H1 (cell line): ENCODE results near the gene IL27RA. TPM values are rescaled to one million over a fixed set of nuclear protein-coding genes. Genes with fewer than 3 reads are reported as not detected.

Source experiments
- CTCF ChIA-PET: fragments of 300-600 bp; sonication (Branson Sonifier 250); formaldehyde crosslinking; loops from one replicate; lab custom pipeline; 2021; ENCODE audit not compliant: partially characterized antibody; lab: Charles Lee
- POLR2A ChIA-PET: fragments of 300-600 bp; sonication (Branson Sonifier 250); formaldehyde crosslinking; loops from one replicate; lab custom pipeline; 2021; ENCODE audit warnings: inconsistent platforms; ENCODE audit not compliant: partially characterized antibody; lab: Charles Lee
- DNase-seq, 2 experiments: peaks; one replicate each; pipeline versions ENCODE4 v3.0.0 to v3.0.0-alpha.2; 2010 to 2022; ENCODE audit warnings: low spot score in 2 of 2, low read depth in 1 of 2, mixed read lengths in 1 of 2
- FAIRE-seq: peaks from 2 replicates; lab custom pipeline; 2011; peaks lifted over from hg19 to GRCh38; lab: Jason Lieb, UNC
- H2AFZ ChIP-seq: 2 replicates; pipeline ENCODE4 v1.8.1; 2012; ENCODE audit warnings: low read length, inconsistent platforms
- H2AK5ac ChIP-seq: 2 replicates; pipeline ENCODE4 v1.6.1; 2013; ENCODE audit warnings: low read depth, low read length
- H2BK120ac ChIP-seq: replicated peaks from 2 replicates; pipeline ENCODE3; 2013; ENCODE audit warnings: low read depth, low read length, inconsistent platforms
- H2BK12ac ChIP-seq: 2 replicates; pipeline ENCODE4 v1.6.1; 2013; ENCODE audit warnings: low read depth, low read length
- H2BK15ac ChIP-seq: 2 replicates; pipeline ENCODE4 v1.6.1; 2013; ENCODE audit warnings: low read length
- H2BK20ac ChIP-seq: 2 replicates; pipeline ENCODE4 v1.6.1; 2013; ENCODE audit warnings: low read length
- H2BK5ac ChIP-seq: 2 replicates; pipeline ENCODE4 v1.6.1; 2013; ENCODE audit warnings: low read depth, low read length
- H3K14ac ChIP-seq: 2 replicates; pipeline ENCODE4 v1.6.1; 2013; ENCODE audit warnings: inconsistent platforms; ENCODE audit not compliant: insufficient read length
- H3K18ac ChIP-seq: 2 replicates; pipeline ENCODE4 v1.6.1; 2013; ENCODE audit warnings: low read length; ENCODE audit errors: extremely low read depth
- H3K23ac ChIP-seq: 2 replicates; pipeline ENCODE4 v1.6.1; 2013; ENCODE audit warnings: inconsistent platforms; ENCODE audit not compliant: insufficient read length
- H3K23me2 ChIP-seq: 2 replicates; pipeline ENCODE4 v1.6.1; 2013; ENCODE audit warnings: low read depth, low read length
- H3K27ac ChIP-seq: 2 replicates; pipeline ENCODE4 v1.6.1; 2011; ENCODE audit warnings: low read depth, low read length, inconsistent platforms
- H3K27me3 ChIP-seq, 4 experiments: replicated peaks in 1 of 4; 1 replicate in 1 of 4; 2 replicates in 3 of 4; pipeline versions ENCODE4 v1.6.1 to v1.8.1; 2011 to 2013; ENCODE audit warnings: low read length in 3 of 4, mild to moderate bottlenecking in 3 of 4, inconsistent platforms in 2 of 4, mixed read lengths in 2 of 4, moderate library complexity in 1 of 4; ENCODE audit not compliant: control insufficient read depth in 3 of 4, insufficient read depth in 3 of 4; ENCODE audit errors: extremely low read depth in 1 of 4
- H3K36me3 ChIP-seq, 4 experiments: 2 replicates each; pipeline versions ENCODE4 v1.6.1 to v1.8.1; 2011 to 2013; ENCODE audit warnings: mild to moderate bottlenecking in 4 of 4, low read length in 3 of 4, moderate library complexity in 2 of 4, control low read depth in 1 of 4, inconsistent platforms in 1 of 4; ENCODE audit not compliant: insufficient read depth in 4 of 4, control insufficient read depth in 2 of 4
- H3K4ac ChIP-seq: replicated peaks from 2 replicates; pipeline ENCODE3; 2013; ENCODE audit warnings: low read length, low read depth, mixed read lengths, inconsistent platforms; ENCODE audit not compliant: insufficient read length
- H3K4me1 ChIP-seq, 4 experiments: replicated peaks in 1 of 4; 1 replicate in 1 of 4; 2 replicates in 3 of 4; pipeline versions ENCODE4 v1.6.1 to v1.8.1; 2011 to 2013; ENCODE audit warnings: low read length in 3 of 4, inconsistent platforms in 2 of 4, mixed read lengths in 1 of 4; ENCODE audit not compliant: insufficient read depth in 4 of 4, control insufficient read depth in 3 of 4
- H3K4me2 ChIP-seq, 2 experiments: 2 replicates each; pipeline versions ENCODE4 v1.6.1 to v1.8.1; 2011 to 2013; ENCODE audit warnings: low read depth in 2 of 2, low read length in 2 of 2, control low read depth in 1 of 2, inconsistent platforms in 1 of 2, mild to moderate bottlenecking in 1 of 2; ENCODE audit not compliant: insufficient read depth in 1 of 2
- H3K4me3 ChIP-seq, 4 experiments: fragments of 200-600, 300-600 bp in 1 of 4; sonication (generic), shearing (Covaris generic), sonication (Bioruptor Twin) in 1 of 4; 2 replicates each; pipeline versions ENCODE4 v1.5.1 to v1.8.1; 2011 to 2016; ENCODE audit warnings: low read length in 4 of 4, low read depth in 3 of 4, control low read depth in 2 of 4, inconsistent platforms in 2 of 4, mild to moderate bottlenecking in 2 of 4, mixed read lengths in 1 of 4, moderate library complexity in 1 of 4; ENCODE audit not compliant: insufficient read depth in 2 of 4; ENCODE audit errors: extremely low read depth in 1 of 4
- H3K56ac ChIP-seq: replicated peaks from 2 replicates; pipeline ENCODE3; 2013; ENCODE audit warnings: low read depth, mild to moderate bottlenecking, mixed read lengths, low read length, inconsistent platforms; ENCODE audit not compliant: insufficient read length
- H3K79me1 ChIP-seq: 2 replicates; pipeline ENCODE4 v1.6.1; 2013; ENCODE audit warnings: low read depth, low read length, control low read depth
- H3K79me2 ChIP-seq, 2 experiments: 2 replicates each; pipeline versions ENCODE4 v1.6.1 to v1.8.1; 2012 to 2013; ENCODE audit warnings: low read length in 2 of 2, mild to moderate bottlenecking in 2 of 2, inconsistent platforms in 1 of 2; ENCODE audit not compliant: insufficient read depth in 2 of 2, control insufficient read depth in 1 of 2
- H3K9ac ChIP-seq, 4 experiments: replicated peaks in 1 of 4; 1 replicate in 1 of 4; 2 replicates in 3 of 4; pipeline versions ENCODE4 v1.6.1 to v1.8.1; 2011 to 2013; ENCODE audit warnings: low read depth in 3 of 4, low read length in 3 of 4, control low read depth in 2 of 4, mild to moderate bottlenecking in 2 of 4, moderate library complexity in 2 of 4, inconsistent platforms in 1 of 4; ENCODE audit errors: extremely low read depth in 1 of 4
- H3K9me3 ChIP-seq, 2 experiments: 2 replicates each; pipeline versions ENCODE4 v1.6.1 to v1.8.1; 2012 to 2013; ENCODE audit warnings: mild to moderate bottlenecking in 2 of 2, moderate library complexity in 2 of 2, control low read depth in 1 of 2, inconsistent platforms in 1 of 2, low read depth in 1 of 2, low read length in 1 of 2, mixed read lengths in 1 of 2; ENCODE audit not compliant: insufficient read depth in 2 of 2
- H4K20me1 ChIP-seq, 2 experiments: replicated peaks in 1 of 2; 2 replicates each; pipeline versions ENCODE3 to v1.8.1; 2011 to 2013; ENCODE audit warnings: inconsistent platforms in 2 of 2, low read length in 2 of 2, mild to moderate bottlenecking in 1 of 2; ENCODE audit not compliant: insufficient read depth in 2 of 2, control insufficient read depth in 1 of 2
- H4K5ac ChIP-seq: 2 replicates; pipeline ENCODE4 v1.6.1; 2013; ENCODE audit warnings: low read length, low read depth, mixed read lengths, inconsistent platforms; ENCODE audit not compliant: insufficient read length
- H4K8ac ChIP-seq: 2 replicates; pipeline ENCODE4 v1.8.0; 2013; ENCODE audit warnings: mild to moderate bottlenecking, moderate library complexity, low read length, inconsistent platforms; ENCODE audit not compliant: insufficient read depth; ENCODE audit errors: extremely low read depth
- H4K91ac ChIP-seq: replicated peaks from 2 replicates; pipeline ENCODE3; 2013; ENCODE audit warnings: low read length, mixed read lengths, inconsistent platforms; ENCODE audit not compliant: insufficient read length
- ASH2L ChIP-seq: fragments of 200-600, 300-600 bp; sonication (generic); IDR thresholded peaks from one replicate; pipeline ENCODE4 v1.7.1; 2017; ENCODE audit warnings: low read length
- CBX8 ChIP-seq: fragments of 300-800, 300-1000 bp; sonication (generic); IDR thresholded peaks from 2 replicates; pipeline ENCODE4 v1.7.1; 2016; ENCODE audit warnings: low read depth, low read length, borderline replicate concordance
- CEBPB ChIP-seq: IDR thresholded peaks from 2 replicates; pipeline ENCODE4 v1.6.1; 2012; ENCODE audit warnings: low read depth, low read length
- SIX5 ChIP-seq: IDR thresholded peaks from 2 replicates; pipeline ENCODE4 v1.6.1; 2011; ENCODE audit warnings: mild to moderate bottlenecking, low read depth, low read length
- SP1 ChIP-seq: IDR thresholded peaks from 2 replicates; pipeline ENCODE4 v1.6.1; 2011; ENCODE audit warnings: low read depth, low read length
- TBP ChIP-seq: IDR thresholded peaks from 2 replicates; pipeline ENCODE4 v1.6.1; 2011; ENCODE audit warnings: low read depth, low read length, improper control_type of control experiment
- WGBS, 2 experiments: shearing (Covaris generic) in 1 of 2; methylation state at CpG; one replicate each; pipeline versions ENCODE4 v1.1.6 to v1.1.7; 2013 to 2015; ENCODE audit warnings: low lambda C conversion rate in 2 of 2, mixed read lengths in 2 of 2, inconsistent platforms in 1 of 2, low coverage in 1 of 2, missing lambda C conversion rate in 1 of 2; ENCODE audit not compliant: insufficient replicate concordance in 2 of 2, insufficient coverage in 1 of 2, insufficient read length in 1 of 2; ENCODE audit errors: extremely low coverage in 1 of 2, missing lambda C conversion rate in 1 of 2; 5-methylcytosine and 5-hydroxymethylcytosine counted together
- polyA plus RNA-seq, 7 experiments: library from polyadenylated mRNA; depleted of rRNA in 3 of 7; stranded (reverse) in 5 of 7; unstranded in 2 of 7; fragments of >200 nt in 5 of 7; fragments of 200-250 nt in 2 of 7; gene quantifications; 1 replicate in 5 of 7; 2 replicates in 1 of 7; 4 replicates in 1 of 7; pipeline versions ENCODE4 v1.2.1 to v1.2.3, GENCODE V29; 2011 to 2013; ENCODE audit warnings: missing spikeins in 2 of 7, mixed read lengths in 2 of 7
- total RNA-seq: library from RNA; stranded (reverse); fragmentation: NEBNext Ultra II Directional; extraction: Animal tissue kit (Norgen Biotek cat#: 25700); gene quantifications from 2 replicates; pipeline ENCODE4 v1.2.1, GENCODE V29; 2021

The IL27RA gene
- total and polyA plus RNA-seq, 2 of the 8 experiments (the other 6 are each of a cell fraction or from before 2014, with no cell fraction given): 9.9 to 14.7 TPM

- Histone ChIP-seq H4K5ac (peak within 1 kb of the TSS; percentile 22), H3K4me2 (peak within 1 kb of the TSS; percentile 74 to 80), H3K18ac (no peak within 1 kb of the TSS; the same call in 1 of the 2 replicates), H3K4me3 (peak within 1 kb of the TSS; percentile 56 to 83 (median 71)), H2AFZ (no peak within 1 kb of the TSS), H2AK5ac (no peak within 1 kb of the TSS), H4K91ac (no peak within 1 kb of the TSS), H3K27ac (no peak within 1 kb of the TSS), H3K23ac (no peak within 1 kb of the TSS), H2BK15ac (no peak within 1 kb of the TSS), H2BK20ac (no peak within 1 kb of the TSS), H3K79me2 (no peaks in the 10 kb centered on the region), H3K27me3 (peaks cover 0 to 6% (median 2%) of the 10 kb centered on the region in 4 experiments; a peak in 4 of 7 replicates), H2BK12ac (no peak within 1 kb of the TSS), H3K9ac (peak within 1 kb of the TSS; percentile 13 to 73 (median 26); a peak in 4 of 7 replicates), H3K4me1 (peaks cover 3 to 5% (median 4%) of the 10 kb centered on the region in 4 experiments), H4K8ac (peak within 1 kb of the TSS; percentile 57; the same call in 1 of the 2 replicates), H2BK5ac (no peak within 1 kb of the TSS), H4K20me1 (peaks cover 4 to 6% of the 10 kb centered on the region in 2 experiments), H3K23me2 (peaks cover 11% of the 10 kb centered on the region), H2BK120ac (no peak within 1 kb of the TSS), H3K79me1 (no peaks in the 10 kb centered on the region), H3K9me3 (peaks cover 8% of the 10 kb centered on the region in 2 experiments; a peak in 3 of 4 replicates), H3K4ac (no peak within 1 kb of the TSS), H3K36me3 (peaks cover 0 to 13% (median 4%) of the 10 kb centered on the region in 4 experiments; a peak in 3 of 8 replicates), H3K56ac (peak within 1 kb of the TSS; percentile 30), H3K14ac (no peak within 1 kb of the TSS)
- DNase-seq (peak in 1 of 2 experiments; percentile 67), FAIRE-seq (no peak)
- CTCF ChIA-PET: interaction anchor here (1.0 to 1.6 kb wide), 4 partner anchors 20 to 25 kb away, joined by 3 to 11 read pairs (median 6); a partner anchor contains a TSS
- TF ChIP-seq TBP (no peak), SP1 (no peak), CBX8 (no peak), ASH2L (no peak), CEBPB (no peak), SIX5 (no peak)
- POLR2A ChIA-PET: interaction anchor here (1.1 to 1.7 kb wide), 3 partner anchors 19 to 46 kb away, joined by 3 to 6 read pairs (median 5); partner anchors contain the start of gene ASF1B
- no CpG with 5 or more reads among the region's 65 CpGs for WGBS, 2 experiments
These were observed 59.0 kb downstream of the IL27RA start, which contains the start of gene SAMD1 for GRCh38 chr19:14090509-14091080. Gene SAMD1, minus strand, starts transcription at chr19:14090751.
